GM19372 (cell line): ENCODE measurements around the gene SLIT3.

Experiments used
- ATAC-seq: cut with Tn5 transposase; IDR thresholded peaks from one replicate; pipeline ENCODE4 v1.9.1; 2021; ENCODE audit warnings: mild to moderate bottlenecking, low read depth, moderate library complexity; ENCODE audit not compliant: unreplicated experiment

SLIT3 gene

GRCh38 chr5:168943091-168943884 is 357.7 kb downstream of the SLIT3 start:
- ATAC-seq, result no peak

- no peak for ATAC-seq
Measured at GRCh38 chr5:168941901-168942300, 359.0 kb downstream of the SLIT3 start.

- no peak for ATAC-seq
Measured at GRCh38 chr5:168940712-168941111, 360.2 kb downstream of the SLIT3 start.

GRCh38 chr5:168939887-168940544 is 360.9 kb downstream of the SLIT3 start:
- no peak for ATAC-seq

- no peak for ATAC-seq
Measured at GRCh38 chr5:168939156-168939800, 361.7 kb downstream of the SLIT3 start.

- ATAC-seq, result no peak
Measured at GRCh38 chr5:168936511-168936910, 364.4 kb downstream of the SLIT3 start.

- ATAC-seq, result no peak
Measured at GRCh38 chr5:168935183-168935582, 365.8 kb downstream of the SLIT3 start.

- no peak for ATAC-seq
Measured at GRCh38 chr5:168934169-168934568, 366.8 kb downstream of the SLIT3 start.

- no peak for ATAC-seq
Measured at GRCh38 chr5:168932400-168933189, 368.3 kb downstream of the SLIT3 start.

- ATAC-seq, result no peak
Measured at GRCh38 chr5:168931638-168932345, 369.1 kb downstream of the SLIT3 start.

- ATAC-seq, result no peak
Measured at GRCh38 chr5:168929656-168930055, 371.3 kb downstream of the SLIT3 start.

GRCh38 chr5:168925160-168925559 is 375.8 kb downstream of the SLIT3 start:
- no peak for ATAC-seq

- ATAC-seq, result no peak
Measured at GRCh38 chr5:168921147-168921866, 379.6 kb downstream of the SLIT3 start.

GRCh38 chr5:168920019-168920810 is 380.7 kb downstream of the SLIT3 start:
- ATAC-seq, result no peak

- ATAC-seq, result no peak
Measured at GRCh38 chr5:168917947-168918600, 382.9 kb downstream of the SLIT3 start.

GRCh38 chr5:168916852-168917251 is 384.1 kb downstream of the SLIT3 start:
- ATAC-seq, result no peak

- no peak for ATAC-seq
Measured at GRCh38 chr5:168916266-168916665, 384.7 kb downstream of the SLIT3 start.

GRCh38 chr5:168914491-168914890 is 386.4 kb downstream of the SLIT3 start:
- no peak for ATAC-seq
